Activated CD4-positive, alpha-beta T cell treated with anti-CD3 and anti-CD28 coated beads for 36 hours (primary cell): ENCODE data around the gene PDIA5. TPM values are rescaled to one million over a fixed set of nuclear protein-coding genes. Genes with fewer than 3 reads are reported as not detected.

Experiments used
- ATAC-seq: fragments of 200-7000 bp; cut with Tn5 transposase; one replicate; pipeline ENCODE4 v1.10.0; 2021; ENCODE audit warnings: mild to moderate bottlenecking, moderate library complexity
- CTCF ChIA-PET: fragments of 350-600 bp; sonication (Branson Sonifier 250); formaldehyde crosslinking; loops from one replicate; lab custom pipeline; 2021; ENCODE audit warnings: antibody characterized with exemption; lab: Charles Lee
- POLR2A ChIA-PET: fragments of 350-600 bp; sonication (Branson Sonifier 250); formaldehyde crosslinking; loops from one replicate; lab custom pipeline; 2021; ENCODE audit warnings: antibody characterized with exemption, inconsistent platforms; lab: Charles Lee
- DNase-seq: peaks from one replicate; pipeline ENCODE4 v3.0.0-alpha.2; 2020
- H3K27ac Mint-ChIP-seq: one replicate; pipeline ENCODE4 v1.8.0; 2021; ENCODE audit warnings: mixed read lengths
- H3K27me3 Mint-ChIP-seq: one replicate; pipeline ENCODE4 v1.8.0; 2021; ENCODE audit warnings: mixed read lengths
- H3K36me3 Mint-ChIP-seq: one replicate; pipeline ENCODE4 v1.8.0; 2021; ENCODE audit warnings: low read depth, mixed read lengths
- H3K4me1 Mint-ChIP-seq: one replicate; pipeline ENCODE4 v1.8.0; 2021; ENCODE audit warnings: mixed read lengths
- H3K4me3 Mint-ChIP-seq: one replicate; pipeline ENCODE4 v1.8.0; 2021; ENCODE audit warnings: mild to moderate bottlenecking, moderate library complexity, mixed read lengths
- H3K9me3 Mint-ChIP-seq: one replicate; pipeline ENCODE4 v1.8.0; 2021; ENCODE audit warnings: low read depth, mixed read lengths
- intact Hi-C, 2 experiments: fragments of 100-400 bp; cut with DNase I in 1 of 2; cut with micrococcal nuclease in 1 of 2; formaldehyde crosslinking; loops; one replicate each; pipeline versions ENCODE4 v1.14.2 to v1.15.1; 2022 to 2024; cut with DNase I, micrococcal nuclease
- total RNA-seq, 2 experiments: library from RNA; stranded (reverse); gene quantifications; one replicate each; pipeline ENCODE4 v1.2.3, GENCODE V29; 2021

The PDIA5 gene
- total RNA-seq, 2 experiments from 2014 or later: 19.5 to 20.7 TPM

DNA sequence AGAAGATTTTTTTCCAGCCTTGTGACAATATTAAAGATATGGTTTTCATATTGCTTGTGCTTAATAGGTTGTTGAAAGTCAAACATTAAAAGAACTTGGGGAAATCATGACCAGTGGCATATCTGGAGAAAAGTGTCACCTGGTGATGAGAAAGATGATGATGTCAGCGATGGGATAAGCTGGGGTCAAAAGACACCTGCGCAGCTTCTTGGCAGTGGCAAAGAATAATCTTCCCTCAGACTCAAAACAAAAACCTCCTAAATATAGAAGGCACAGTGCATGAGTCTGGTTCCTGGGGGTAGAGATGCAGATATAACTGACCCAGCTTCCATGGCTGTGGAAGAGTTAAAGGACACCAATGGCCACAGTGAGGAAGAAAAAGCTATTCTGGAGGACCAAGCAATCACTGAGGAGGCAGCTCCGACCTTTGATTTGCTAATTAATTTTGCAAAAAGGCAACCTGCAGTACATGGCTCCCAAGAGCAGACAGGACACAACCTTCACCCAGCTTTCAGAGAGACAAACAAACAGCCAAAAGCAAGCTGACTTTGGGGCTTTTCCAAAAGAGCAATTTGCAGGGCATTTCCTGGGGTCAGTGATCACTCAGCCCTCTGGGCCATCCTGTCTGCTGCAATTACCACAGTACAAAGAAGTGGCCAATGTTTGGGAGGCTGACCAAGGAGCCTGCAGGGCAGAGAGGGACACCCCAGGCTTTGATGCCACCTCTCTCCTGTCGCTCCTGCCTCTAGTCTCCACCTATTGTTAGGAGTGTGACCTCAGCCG is 21.7 kb upstream of the PDIA5 start:
- Mint-ChIP-seq H3K9me3 (no peaks in the 10 kb centered on the region), H3K4me1 (no peaks in the 10 kb centered on the region), H3K36me3 (no peaks in the 10 kb centered on the region), H3K4me3 (no peak overlapping the region), H3K27me3 (peaks cover 8% of the 10 kb centered on the region), H3K27ac (no peak overlapping the region)
- ATAC-seq (no peak), DNase-seq (no peak)
- ChIA-PET POLR2A (no interaction called here), CTCF (interaction anchor here (0.5 to 1.3 kb wide), 4 partner anchors 18 to 290 kb away, joined by 3 to 4 read pairs (median 3); no protein-coding TSS in a partner anchor)
- intact Hi-C loops: no loop called here

DNA sequence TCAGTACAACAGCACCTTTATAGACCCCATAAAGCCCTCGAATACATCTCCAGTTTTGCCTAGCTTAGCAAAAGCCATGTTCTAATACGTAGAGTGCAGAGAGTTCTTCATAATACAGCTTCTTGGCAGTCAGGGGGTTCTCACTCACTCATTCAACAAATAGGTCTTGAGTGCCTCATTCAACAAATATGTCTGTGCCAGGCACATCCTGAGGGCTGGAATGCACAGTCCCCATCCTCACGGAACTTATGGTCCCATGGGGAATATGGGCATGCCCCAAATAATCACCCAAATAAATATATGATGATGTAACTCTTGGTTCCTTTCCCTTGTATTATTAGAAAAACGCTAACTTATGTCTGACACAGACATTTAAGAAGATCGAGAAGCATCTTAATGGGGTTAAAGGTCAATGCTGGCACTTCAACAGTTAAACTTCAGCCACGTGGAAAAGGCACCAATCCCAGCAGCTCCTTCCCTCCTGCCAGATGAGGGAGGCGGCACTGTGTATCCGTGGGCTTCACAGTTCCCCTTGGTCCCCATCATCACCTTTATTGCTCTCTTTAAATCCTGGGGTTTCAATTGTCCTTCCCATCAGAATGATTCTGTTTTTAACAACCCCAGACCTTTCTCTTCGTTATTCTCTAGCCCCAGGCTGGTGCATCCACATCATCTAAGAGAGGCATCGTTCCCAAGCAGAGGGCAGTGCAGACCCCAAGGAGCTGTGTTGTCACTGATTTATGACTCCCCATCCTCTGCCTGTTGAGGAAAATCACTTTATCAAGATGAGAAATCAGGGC is 20.4 kb upstream of the PDIA5 start:
- ChIA-PET CTCF (no interaction called here), POLR2A (no interaction called here)
- ATAC-seq: no peak
- no peak for DNase-seq
- H3K9me3 Mint-ChIP-seq: no peaks in the 10 kb centered on the region
- no peaks in the 10 kb centered on the region for H3K36me3 Mint-ChIP-seq
- H3K27me3 Mint-ChIP-seq: peaks cover 7% of the 10 kb centered on the region
- intact Hi-C loops: no loop called here
- no peaks in the 10 kb centered on the region for H3K4me1 Mint-ChIP-seq
- H3K4me3 Mint-ChIP-seq: no peak overlapping the region
- H3K27ac Mint-ChIP-seq: no peak overlapping the region

DNA sequence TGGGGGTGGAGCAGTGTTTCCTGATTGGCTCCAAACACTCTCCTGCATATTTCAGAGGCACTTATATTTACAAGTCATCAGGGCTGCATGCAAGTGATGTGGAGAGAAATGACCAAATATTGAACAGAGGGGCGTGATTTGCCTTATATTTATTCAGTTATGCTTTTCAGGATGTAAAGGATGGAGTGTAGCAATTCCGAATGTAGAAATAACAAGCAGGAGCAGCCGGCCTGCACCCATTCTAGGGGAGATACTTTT is 19.8 kb upstream of the PDIA5 start:
- Mint-ChIP-seq H3K27ac (no peak overlapping the region), H3K27me3 (peaks cover 5% of the 10 kb centered on the region), H3K9me3 (no peaks in the 10 kb centered on the region), H3K36me3 (no peaks in the 10 kb centered on the region), H3K4me1 (no peaks in the 10 kb centered on the region), H3K4me3 (no peak overlapping the region)
- POLR2A ChIA-PET: no interaction called here
- no peak for DNase-seq
- CTCF ChIA-PET: no interaction called here
- ATAC-seq: no peak
- intact Hi-C loops: no loop called here

DNA sequence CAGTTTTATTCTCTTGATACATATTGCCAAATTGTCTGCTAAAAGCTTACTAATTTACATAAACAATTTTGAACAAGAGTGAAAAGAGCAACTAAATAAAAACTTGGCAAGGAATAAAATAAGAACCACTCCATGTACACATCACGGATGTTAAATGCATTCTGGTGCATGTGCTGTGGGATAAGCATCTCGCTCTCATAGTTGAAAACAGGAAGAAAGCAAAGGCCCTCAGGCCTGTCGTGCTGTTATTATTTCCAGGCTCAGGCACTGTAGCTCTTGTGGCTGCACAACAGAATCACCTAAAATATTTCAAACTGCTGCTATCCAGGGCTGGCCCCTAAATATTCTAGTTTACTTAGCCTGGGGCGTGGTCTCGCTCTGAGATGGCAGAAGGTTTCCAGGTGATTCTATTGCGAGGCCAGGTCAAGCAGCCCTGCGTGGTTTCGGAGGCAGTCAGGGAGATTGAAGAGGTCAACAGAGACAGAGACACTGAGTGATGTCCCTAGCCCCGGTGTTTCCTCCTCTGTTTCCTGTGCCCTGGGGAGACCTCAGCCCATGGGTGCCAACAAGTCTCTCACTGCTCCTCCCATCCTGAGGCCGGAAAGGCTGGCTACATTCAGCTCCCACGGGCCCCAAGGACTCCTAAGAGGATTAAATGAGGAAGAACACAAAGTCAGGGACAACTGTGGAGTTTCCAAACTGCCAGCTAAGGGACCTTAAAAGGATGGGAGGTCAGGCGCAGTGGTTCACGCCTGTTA is 18.2 kb upstream of the PDIA5 start:
- ATAC-seq (no peak), DNase-seq (no peak)
- POLR2A ChIA-PET: no interaction called here
- Mint-ChIP-seq H3K36me3 (no peaks in the 10 kb centered on the region), H3K4me1 (no peaks in the 10 kb centered on the region), H3K27me3 (peaks cover 2% of the 10 kb centered on the region), H3K9me3 (no peaks in the 10 kb centered on the region), H3K27ac (no peak overlapping the region), H3K4me3 (no peak overlapping the region)
- intact Hi-C loops: no loop called here
- CTCF ChIA-PET: interaction anchor here (0.5 kb wide), 1 partner anchor 12 kb away, joined by 4 read pairs; no protein-coding TSS in a partner anchor

DNA sequence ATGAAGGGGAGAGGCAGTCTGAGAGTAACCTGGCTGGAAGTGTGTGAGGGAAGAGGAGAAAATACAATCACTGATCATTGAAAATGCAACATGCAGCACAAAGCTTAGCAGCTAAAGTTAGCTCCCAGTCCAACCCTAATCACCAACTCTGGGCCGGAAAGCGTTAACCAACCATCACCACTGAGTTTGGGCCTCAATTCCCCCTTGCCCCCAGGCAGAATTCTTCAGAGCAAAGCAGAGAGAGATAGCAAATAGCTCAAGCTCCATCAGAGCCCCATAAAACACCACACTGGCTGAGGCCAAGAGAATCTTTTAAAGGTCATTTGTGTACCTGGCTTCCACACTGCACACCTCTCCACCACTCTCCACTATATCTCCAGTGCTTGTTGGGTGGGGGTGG is 16.2 kb upstream of the PDIA5 start:
- Mint-ChIP-seq H3K36me3 (no peaks in the 10 kb centered on the region), H3K4me3 (no peak overlapping the region), H3K9me3 (no peaks in the 10 kb centered on the region), H3K27ac (no peak overlapping the region), H3K4me1 (no peaks in the 10 kb centered on the region), H3K27me3 (no peaks in the 10 kb centered on the region)
- POLR2A ChIA-PET: no interaction called here
- DNase-seq (no peak), ATAC-seq (no peak)
- intact Hi-C loops: no loop called here
- CTCF ChIA-PET: interaction anchor here (0.6 to 0.7 kb wide), 2 partner anchors 24 to 74 kb away, joined by 3 read pairs; no protein-coding TSS in a partner anchor

DNA sequence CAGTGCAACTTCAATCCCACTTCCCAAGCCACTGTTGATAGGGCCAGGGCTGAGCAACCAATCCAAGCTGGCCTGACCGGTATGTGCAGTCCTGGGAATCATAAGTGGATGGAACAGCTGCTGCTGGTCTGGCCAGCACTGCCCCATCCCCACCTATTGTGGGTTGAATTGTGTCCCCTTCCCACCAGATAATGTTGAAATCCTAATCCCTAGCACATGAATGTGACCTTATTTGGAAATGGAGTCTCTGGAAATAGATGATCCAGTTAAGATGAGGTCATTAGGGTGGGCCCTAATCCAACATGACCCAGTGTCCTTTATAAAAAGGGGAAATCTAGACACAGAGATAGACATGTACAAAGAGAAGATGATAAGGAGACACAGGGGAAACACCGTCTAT is 13.7 kb upstream of the PDIA5 start:
- ATAC-seq: no peak
- H3K4me1 Mint-ChIP-seq: no peaks in the 10 kb centered on the region
- DNase-seq: no peak
- H3K9me3 Mint-ChIP-seq: no peaks in the 10 kb centered on the region
- H3K36me3 Mint-ChIP-seq: no peaks in the 10 kb centered on the region
- CTCF ChIA-PET: no interaction called here
- H3K27me3 Mint-ChIP-seq: no peaks in the 10 kb centered on the region
- H3K4me3 Mint-ChIP-seq: no peak overlapping the region
- POLR2A ChIA-PET: no interaction called here
- intact Hi-C loops: no loop called here
- H3K27ac Mint-ChIP-seq: no peak overlapping the region

DNA sequence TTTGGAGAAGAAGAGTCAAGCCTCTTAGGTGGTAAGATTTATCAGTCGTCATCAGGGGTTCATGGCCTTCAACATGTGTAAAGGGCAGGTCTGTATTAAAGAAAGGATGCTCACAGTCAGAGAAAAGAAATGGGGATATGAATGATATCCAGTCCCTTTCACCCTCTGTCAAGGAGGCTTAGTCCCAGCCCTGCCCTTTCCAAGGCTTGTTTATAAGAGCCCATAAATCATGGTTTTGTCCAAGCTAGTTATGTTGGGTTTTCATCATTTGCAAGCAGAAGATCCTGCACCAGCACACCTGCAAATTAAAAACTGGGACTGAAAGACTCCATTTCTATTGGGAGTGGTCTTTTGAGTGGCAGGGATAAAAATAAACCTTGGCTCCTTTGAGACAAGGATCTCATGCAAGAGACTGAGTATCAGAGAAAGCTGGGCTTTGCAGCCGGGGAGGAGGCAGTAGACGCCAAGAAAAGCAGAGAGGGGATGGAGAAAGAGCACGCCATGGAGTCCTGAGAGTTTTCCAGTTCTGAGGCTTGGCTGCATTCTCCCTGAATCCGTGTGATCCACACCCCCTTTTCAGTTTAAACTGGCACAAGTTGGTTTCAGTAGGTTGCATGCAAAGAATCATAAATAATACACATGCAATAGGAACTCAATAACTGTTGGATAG is 12.6 kb upstream of the PDIA5 start:
- ChIA-PET CTCF (no interaction called here), POLR2A (no interaction called here)
- no peak for ATAC-seq
- Mint-ChIP-seq H3K4me1 (no peaks in the 10 kb centered on the region), H3K27me3 (no peaks in the 10 kb centered on the region), H3K9me3 (no peaks in the 10 kb centered on the region), H3K27ac (no peak overlapping the region), H3K4me3 (no peak overlapping the region), H3K36me3 (no peaks in the 10 kb centered on the region)
- intact Hi-C loops: no loop called here
- DNase-seq: no peak

DNA sequence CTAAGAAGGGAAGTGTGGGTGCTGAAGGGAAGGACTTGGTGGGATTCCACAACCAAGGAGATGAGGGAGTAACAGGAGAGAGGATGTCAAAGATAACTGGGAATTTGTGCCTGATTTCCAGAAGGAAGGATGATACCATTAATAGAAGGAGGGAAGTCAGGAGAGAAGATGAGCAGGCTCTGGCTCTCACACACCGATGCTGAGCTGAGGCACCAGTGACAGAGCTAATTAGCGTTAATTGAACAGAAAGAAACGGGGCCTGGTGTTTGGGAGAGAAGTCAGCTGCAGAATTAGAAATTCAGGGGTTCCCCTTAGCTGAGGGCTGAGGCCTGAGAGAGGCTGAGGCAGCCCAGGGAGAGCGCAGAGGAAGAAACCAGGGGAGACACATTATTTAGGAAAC is 11.9 kb upstream of the PDIA5 start:
- intact Hi-C loops: no loop called here
- Mint-ChIP-seq H3K27ac (no peak overlapping the region), H3K4me3 (no peak overlapping the region), H3K4me1 (no peaks in the 10 kb centered on the region), H3K9me3 (no peaks in the 10 kb centered on the region), H3K36me3 (no peaks in the 10 kb centered on the region), H3K27me3 (no peaks in the 10 kb centered on the region)
- CTCF ChIA-PET: no interaction called here
- DNase-seq (no peak), ATAC-seq (no peak)
- POLR2A ChIA-PET: no interaction called here

DNA sequence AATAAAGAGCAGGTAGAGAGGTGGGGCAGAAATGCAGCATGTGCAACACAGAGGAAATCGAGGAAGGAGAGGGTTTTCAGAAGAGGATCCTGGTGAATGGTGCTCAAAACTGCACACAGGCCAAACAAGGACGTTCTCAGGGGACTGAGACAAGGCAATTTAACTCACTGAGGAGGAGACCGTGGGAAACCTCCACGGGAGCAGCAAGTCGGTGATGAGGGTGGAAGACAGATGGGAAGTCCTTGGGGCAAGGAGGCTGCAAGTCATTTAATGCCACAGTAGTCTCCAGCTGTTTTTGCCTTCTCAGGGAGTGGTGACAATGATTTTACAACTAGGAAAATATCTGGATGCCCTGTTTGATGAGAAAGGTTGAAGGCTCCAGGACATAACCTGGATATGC is 11.5 kb upstream of the PDIA5 start:
- intact Hi-C loops: no loop called here
- ATAC-seq (no peak), DNase-seq (no peak)
- Mint-ChIP-seq H3K36me3 (no peaks in the 10 kb centered on the region), H3K27me3 (no peaks in the 10 kb centered on the region), H3K4me3 (no peak overlapping the region), H3K4me1 (no peaks in the 10 kb centered on the region), H3K27ac (no peak overlapping the region), H3K9me3 (no peaks in the 10 kb centered on the region)
- ChIA-PET CTCF (no interaction called here), POLR2A (no interaction called here)

DNA sequence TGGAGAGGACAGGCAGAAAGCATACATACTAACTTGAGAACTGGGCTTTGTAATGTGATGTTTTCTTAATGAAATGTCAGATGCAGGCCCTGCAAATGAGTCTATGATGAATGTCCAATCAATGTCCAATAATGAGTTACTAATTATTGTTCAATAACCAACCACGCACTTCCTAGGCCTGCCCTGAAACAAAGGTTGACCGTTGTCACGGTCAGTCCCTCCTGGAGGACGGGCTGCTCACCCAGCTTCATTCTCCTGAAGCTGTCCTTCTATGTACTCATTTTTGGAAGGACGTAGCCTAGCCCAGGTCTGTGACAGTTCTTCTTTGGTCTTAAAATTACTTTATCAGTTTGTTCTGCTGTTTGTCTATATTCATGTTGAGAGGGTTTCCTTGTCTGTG is 8.3 kb upstream of the PDIA5 start:
- ChIA-PET CTCF (no interaction called here), POLR2A (no interaction called here)
- ATAC-seq (no peak), DNase-seq (no peak)
- Mint-ChIP-seq H3K9me3 (no peaks in the 10 kb centered on the region), H3K36me3 (no peaks in the 10 kb centered on the region), H3K4me1 (no peaks in the 10 kb centered on the region), H3K27me3 (peaks cover 2% of the 10 kb centered on the region), H3K27ac (no peak overlapping the region), H3K4me3 (no peak overlapping the region)
- intact Hi-C loops: no loop called here

DNA sequence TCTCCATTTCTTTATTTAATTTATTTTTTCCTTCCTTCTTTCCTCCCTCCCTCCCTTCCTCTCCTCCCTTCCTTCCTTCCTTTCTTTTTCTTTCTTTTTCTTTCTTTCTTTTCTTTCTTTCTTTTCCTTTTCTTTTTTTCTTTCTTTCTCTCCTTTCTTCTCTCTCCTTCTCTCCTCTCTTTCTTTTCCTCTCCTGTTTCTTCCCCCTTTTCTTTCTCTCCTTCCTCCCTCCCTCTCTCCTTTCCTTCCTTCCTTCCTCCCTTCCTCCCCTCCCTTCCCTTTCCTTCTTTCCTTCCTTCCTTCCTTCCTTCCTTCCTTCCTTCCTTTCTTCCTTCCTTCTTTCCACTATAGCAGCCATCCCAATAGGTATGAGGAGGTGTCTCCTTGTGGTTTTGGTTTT is 6.8 kb upstream of the PDIA5 start:
- intact Hi-C loops: no loop called here
- Mint-ChIP-seq H3K36me3 (no peaks in the 10 kb centered on the region), H3K9me3 (no peaks in the 10 kb centered on the region)

More for the DNA sequence above, 6.8 kb upstream of the PDIA5 start:
- ATAC-seq: no peak
- Mint-ChIP-seq H3K4me1 (peaks cover 9% of the 10 kb centered on the region), H3K27ac (no peak overlapping the region), H3K4me3 (no peak overlapping the region), H3K27me3 (peaks cover 2% of the 10 kb centered on the region)
- DNase-seq: no peak
- ChIA-PET POLR2A (no interaction called here), CTCF (interaction anchor here (1.3 kb wide), 1 partner anchor 30 kb away, joined by 3 read pairs; no protein-coding TSS in a partner anchor)
